IPS DF 6.9 (cell line): Measurements from ENCODE around the gene KRT13.

Source experiments
- DNase-seq: peaks from one replicate; pipeline ENCODE4 v3.0.0-alpha.2; 2013; ENCODE audit warnings: low read depth, low spot score
- H3K27ac ChIP-seq: one replicate; pipeline ENCODE4 v1.5.1; 2013; ENCODE audit warnings: low read length, control low read depth
- H3K27me3 ChIP-seq: 2 replicates; pipeline ENCODE4 v1.6.1; 2013; ENCODE audit warnings: mild to moderate bottlenecking, low read length; ENCODE audit not compliant: control insufficient read depth, insufficient read depth
- H3K36me3 ChIP-seq: 2 replicates; pipeline ENCODE4 v1.6.1; 2013; ENCODE audit warnings: low read length; ENCODE audit not compliant: control insufficient read depth, insufficient read depth
- H3K4me1 ChIP-seq: 2 replicates; pipeline ENCODE4 v1.6.1; 2013; ENCODE audit warnings: low read length; ENCODE audit not compliant: control insufficient read depth, insufficient read depth
- H3K4me3 ChIP-seq: 2 replicates; pipeline ENCODE4 v1.5.1; 2013; ENCODE audit warnings: mild to moderate bottlenecking, low read length
- H3K9me3 ChIP-seq: 2 replicates; pipeline ENCODE4 v1.6.1; 2013; ENCODE audit warnings: low read length, inconsistent platforms; ENCODE audit not compliant: control insufficient read depth, insufficient read depth
- WGBS: extraction: QIAGEN DNeasy Blood & Tissue Kit; methylation state at CpG from one replicate; pipeline ENCODE4 v1.1.7; 2013; ENCODE audit warnings: mixed read lengths, missing lambda C conversion rate; ENCODE audit not compliant: insufficient read length, insufficient coverage; 5-methylcytosine and 5-hydroxymethylcytosine counted together

KRT13 gene

DNA sequence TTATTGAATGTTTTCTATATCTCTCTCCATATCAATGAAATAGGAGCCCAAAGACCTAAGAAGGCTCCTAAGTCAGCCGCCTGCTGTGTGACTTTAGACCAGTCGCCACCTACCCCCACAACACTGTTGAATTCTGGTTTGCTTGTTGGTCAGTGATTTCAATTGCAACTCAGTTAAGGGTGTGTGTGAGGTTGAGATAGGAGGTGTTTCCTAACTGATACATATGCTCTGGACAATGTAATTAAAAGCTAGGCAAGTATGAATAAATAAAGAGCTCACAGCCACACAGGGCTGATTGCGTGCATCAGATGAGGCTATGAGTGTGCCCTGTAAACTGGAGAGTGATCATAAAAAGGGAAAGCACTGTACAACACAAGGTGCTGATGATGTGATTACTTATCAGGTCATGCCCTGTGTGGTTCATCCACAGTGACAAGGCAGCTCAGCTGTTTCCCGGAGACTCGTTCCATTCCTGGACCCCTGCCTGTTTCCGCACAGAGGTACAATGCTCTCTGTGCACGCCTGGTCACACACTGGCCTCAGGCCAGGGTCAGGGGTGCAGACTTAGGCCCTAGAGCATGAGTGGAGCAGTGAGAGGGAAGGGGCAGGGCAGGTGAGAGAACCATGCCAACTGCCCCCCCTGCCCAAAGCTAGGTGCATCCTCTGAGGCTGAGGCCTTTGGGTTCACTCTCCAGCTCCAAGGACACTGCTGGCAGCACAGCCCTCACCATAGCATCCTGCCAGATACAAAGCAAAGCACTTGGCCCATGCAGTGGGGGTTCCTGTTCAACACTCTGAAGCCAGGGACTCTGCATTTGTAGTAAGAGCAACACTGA is 21.2 kb downstream of the KRT13 start:
- Histone ChIP-seq H3K36me3 (no peaks in the 10 kb centered on the region), H3K4me3 (no peak overlapping the region), H3K9me3 (no peaks in the 10 kb centered on the region), H3K27ac (no peak overlapping the region), H3K4me1 (peaks cover 4% of the 10 kb centered on the region; the same call in 1 of the 2 replicates), H3K27me3 (no peaks in the 10 kb centered on the region)
- DNase-seq, result no peak
- no CpG with 5 or more reads among the region's 7 CpGs for WGBS

DNA sequence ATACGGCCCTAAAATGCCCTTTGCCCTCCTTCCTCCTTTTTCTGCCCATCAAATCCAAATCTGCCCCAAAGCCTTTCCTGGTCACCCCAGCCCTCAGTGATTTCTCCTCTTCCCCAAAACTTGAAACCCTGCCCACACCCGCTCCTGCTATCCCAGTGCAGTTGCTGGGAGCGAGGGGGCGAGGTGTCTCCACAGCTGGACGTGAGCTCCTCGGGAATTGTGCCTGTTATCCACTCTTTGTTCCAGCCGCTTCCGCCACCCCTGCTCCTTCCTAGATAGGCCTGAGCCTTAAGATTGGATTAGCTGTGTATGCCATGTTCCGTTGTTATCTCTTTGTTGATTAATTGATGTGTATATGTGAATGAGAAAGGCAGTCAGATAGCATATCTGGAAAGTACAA is 21.9 kb downstream of the KRT13 start:
- no peaks in the 10 kb centered on the region for H3K9me3 ChIP-seq
- H3K4me3 ChIP-seq, result no peak overlapping the region
- WGBS, result no CpG with 5 or more reads among the region's 9 CpGs
- no peak for DNase-seq
- H3K36me3 ChIP-seq, result no peaks in the 10 kb centered on the region
- peaks cover 4% of the 10 kb centered on the region; the same call in 1 of the 2 replicates for H3K4me1 ChIP-seq
- no peak overlapping the region for H3K27ac ChIP-seq
- H3K27me3 ChIP-seq, result no peaks in the 10 kb centered on the region

DNA sequence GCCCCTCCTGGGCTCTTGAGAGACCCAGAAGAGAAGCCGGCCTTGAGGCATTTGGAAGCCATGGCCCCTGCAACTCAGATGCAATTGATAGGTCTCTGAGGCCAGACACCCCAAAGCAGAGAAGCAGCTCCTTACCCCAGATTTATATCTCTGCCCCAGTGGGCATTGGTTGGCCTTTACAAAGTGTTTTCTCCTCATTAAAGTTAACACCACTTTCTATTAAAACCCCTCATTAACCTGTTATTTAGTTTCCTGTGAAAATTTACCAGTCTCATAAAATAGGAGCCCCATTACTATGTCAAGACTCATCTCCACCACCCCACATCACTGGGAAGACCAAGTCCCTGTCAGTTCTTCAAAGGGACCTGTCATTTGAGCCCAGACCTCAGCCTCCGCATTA is 24.4 kb downstream of the KRT13 start, which contains the start of gene KRT35:
KRT35 (minus strand) TSS at position 116 of the 400 bp plus-strand sequence; CDS start at position 62, 54 bp downstream.
- Histone ChIP-seq H3K27ac (no peak within 1 kb of the TSS), H3K36me3 (no peaks in the 10 kb centered on the region), H3K27me3 (no peaks in the 10 kb centered on the region), H3K4me3 (no peak within 1 kb of the TSS), H3K4me1 (no peaks in the 10 kb centered on the region; the same call in 1 of the 2 replicates), H3K9me3 (no peaks in the 10 kb centered on the region)
- no CpG with 5 or more reads among the region's 2 CpGs for WGBS
- no peak for DNase-seq

DNA sequence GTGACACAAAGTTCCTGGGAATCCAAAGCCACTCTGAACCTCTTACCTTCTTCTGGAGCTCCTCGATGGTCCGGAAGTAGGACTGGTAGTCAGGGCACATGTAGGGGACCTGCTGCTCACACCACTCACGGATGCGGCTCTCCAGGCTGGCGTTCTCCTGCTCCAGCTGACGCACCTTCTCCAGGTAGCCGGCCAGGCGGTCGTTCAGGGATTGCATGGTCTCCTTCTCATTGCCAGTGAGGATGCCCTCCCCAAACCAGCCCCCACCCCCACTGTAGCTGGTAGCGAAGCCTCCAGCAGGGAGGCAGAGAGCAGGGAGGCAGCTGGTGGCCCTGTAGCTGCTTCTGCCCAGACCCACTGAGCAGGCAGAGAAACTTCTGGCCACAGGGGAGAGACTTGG is 24.8 kb downstream of the KRT13 start:
- H3K27me3 ChIP-seq, result no peaks in the 10 kb centered on the region
- no peaks in the 10 kb centered on the region; the same call in 1 of the 2 replicates for H3K4me1 ChIP-seq
- WGBS, result no CpG with 5 or more reads among the region's 10 CpGs
- no peak overlapping the region for H3K4me3 ChIP-seq
- no peaks in the 10 kb centered on the region for H3K9me3 ChIP-seq
- H3K36me3 ChIP-seq, result no peaks in the 10 kb centered on the region
- no peak overlapping the region for H3K27ac ChIP-seq
- no peak for DNase-seq

DNA sequence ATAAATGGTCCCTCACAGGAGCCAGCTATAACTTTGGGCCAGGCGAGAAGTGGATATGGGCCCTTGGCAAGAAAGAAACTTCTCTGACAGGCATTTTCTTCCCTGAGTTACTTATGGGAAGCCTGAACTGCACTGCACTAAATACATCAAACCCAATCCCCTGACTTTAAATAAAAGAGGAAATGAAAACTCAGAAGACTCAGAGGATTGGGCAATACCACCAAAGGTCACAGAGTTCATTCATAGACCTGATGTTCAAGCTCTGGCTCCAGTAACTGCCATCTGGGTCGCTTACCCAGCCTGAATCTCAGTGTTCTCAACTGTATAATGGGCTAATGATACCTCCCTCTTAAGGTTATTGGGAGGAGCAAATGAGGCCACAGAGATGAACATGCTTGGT is 25.3 kb downstream of the KRT13 start:
- no peak for DNase-seq
- Histone ChIP-seq H3K27ac (no peak overlapping the region), H3K36me3 (no peaks in the 10 kb centered on the region), H3K4me1 (no peaks in the 10 kb centered on the region; the same call in 1 of the 2 replicates), H3K27me3 (no peaks in the 10 kb centered on the region), H3K4me3 (no peak overlapping the region), H3K9me3 (no peaks in the 10 kb centered on the region)
- WGBS, result no CpG with 5 or more reads among the region's 2 CpGs

DNA sequence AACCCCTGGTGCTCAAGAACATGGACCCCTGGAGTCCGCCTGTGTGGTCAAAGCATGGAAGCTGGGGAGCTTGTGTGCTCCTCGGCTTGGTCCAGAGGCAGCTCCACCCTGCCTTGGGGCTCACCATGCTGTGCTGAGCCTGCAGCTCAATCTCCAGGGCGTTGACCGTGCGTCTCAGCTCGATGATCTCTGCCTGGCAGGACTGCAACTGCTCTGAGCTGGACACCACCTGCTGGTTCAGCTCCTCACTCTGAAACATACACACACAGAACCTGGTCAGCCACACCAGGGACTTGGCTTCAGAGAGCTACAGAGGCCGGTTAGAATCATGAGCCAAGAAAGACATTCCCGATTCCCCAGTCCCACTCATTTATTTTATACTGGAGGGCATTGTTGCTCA is 27.2 kb downstream of the KRT13 start:
- WGBS, result no CpG with 5 or more reads among the region's 8 CpGs
- H3K27me3 ChIP-seq, result no peaks in the 10 kb centered on the region

DNA sequence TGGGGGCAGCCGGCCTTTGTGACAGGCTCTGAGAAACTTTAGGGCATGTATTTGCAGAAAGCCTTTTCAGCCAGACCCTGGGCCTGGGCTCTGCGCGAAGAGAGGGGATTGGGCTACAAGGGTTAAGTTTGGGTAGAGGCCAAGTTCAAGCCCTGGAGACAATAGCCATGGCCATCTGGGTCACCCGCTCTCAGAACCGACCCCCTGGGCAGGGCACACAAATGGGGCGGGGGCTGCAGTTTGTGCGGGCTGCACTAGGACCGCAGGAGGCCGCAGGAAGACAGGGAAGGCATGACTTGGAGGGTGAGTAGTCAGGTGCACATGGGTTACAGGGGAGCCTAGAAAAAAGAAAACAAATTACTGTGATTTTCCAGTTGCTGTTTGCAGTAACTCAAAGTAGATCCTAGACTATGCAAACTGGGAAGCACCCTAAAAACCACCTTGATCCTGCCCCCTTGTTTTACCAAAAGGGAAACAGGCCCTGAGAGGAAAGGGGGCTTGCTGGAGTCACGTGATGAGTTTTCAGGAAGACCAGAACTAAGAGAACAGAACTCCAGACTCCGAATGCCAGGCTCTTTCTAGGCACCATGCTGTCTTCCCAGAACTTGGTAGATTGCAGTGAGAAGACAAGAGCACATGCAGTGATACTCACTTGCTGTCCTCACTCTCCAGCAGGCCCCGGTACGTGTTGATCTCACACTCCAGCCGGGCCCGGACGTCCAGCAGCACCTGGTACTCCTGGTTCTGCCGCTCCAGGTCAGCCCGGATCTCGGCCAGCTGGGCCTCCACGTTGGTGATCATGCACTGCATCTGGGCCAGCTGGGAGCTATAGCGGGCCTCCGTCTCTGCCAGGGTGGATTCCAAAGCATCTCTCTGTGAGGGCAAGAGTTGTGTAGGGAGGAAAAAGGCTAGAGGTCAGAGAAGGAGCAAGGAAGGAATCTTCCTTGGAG is 28.3 kb downstream of the KRT13 start:
- H3K27ac ChIP-seq, result no peak overlapping the region
- no peaks in the 10 kb centered on the region; the same call in 1 of the 2 replicates for H3K4me1 ChIP-seq
- H3K4me3 ChIP-seq, result no peak overlapping the region
- no CpG with 5 or more reads among the region's 22 CpGs for WGBS
- no peak for DNase-seq
- H3K9me3 ChIP-seq, result no peaks in the 10 kb centered on the region
- H3K27me3 ChIP-seq, result no peaks in the 10 kb centered on the region
- no peaks in the 10 kb centered on the region for H3K36me3 ChIP-seq

More for the DNA sequence above, 27.2 kb downstream of the KRT13 start:
- no peak for DNase-seq
- no peaks in the 10 kb centered on the region for H3K9me3 ChIP-seq
- H3K36me3 ChIP-seq, result no peaks in the 10 kb centered on the region
- H3K27ac ChIP-seq, result no peak overlapping the region
- H3K4me3 ChIP-seq, result no peak overlapping the region
- no peaks in the 10 kb centered on the region; the same call in 1 of the 2 replicates for H3K4me1 ChIP-seq

DNA sequence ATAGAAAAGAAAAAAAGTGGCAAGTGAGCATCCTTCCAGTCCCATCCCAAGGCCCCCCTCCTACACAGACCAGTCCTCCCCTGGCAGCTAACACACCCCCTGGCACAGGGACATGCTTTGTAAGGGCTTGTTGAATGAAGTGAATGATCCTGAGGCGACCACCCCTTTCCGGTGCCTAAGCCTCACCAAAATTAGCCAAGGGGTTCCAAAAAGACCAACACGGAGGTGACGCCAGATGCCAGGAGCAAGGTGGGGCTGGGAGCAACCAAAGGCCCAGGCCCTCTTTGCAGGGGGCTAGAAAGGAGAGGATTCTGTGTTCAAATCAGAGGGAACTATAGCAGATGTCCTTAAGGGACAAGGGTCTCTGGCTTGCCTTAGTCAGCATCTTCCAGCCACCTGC is 30.0 kb downstream of the KRT13 start:
- Histone ChIP-seq H3K9me3 (no peaks in the 10 kb centered on the region), H3K27me3 (no peaks in the 10 kb centered on the region), H3K4me3 (no peak overlapping the region), H3K27ac (no peak overlapping the region), H3K36me3 (no peaks in the 10 kb centered on the region), H3K4me1 (no peaks in the 10 kb centered on the region)
- WGBS, result no CpG with 5 or more reads among the region's 4 CpGs
- no peak for DNase-seq

DNA sequence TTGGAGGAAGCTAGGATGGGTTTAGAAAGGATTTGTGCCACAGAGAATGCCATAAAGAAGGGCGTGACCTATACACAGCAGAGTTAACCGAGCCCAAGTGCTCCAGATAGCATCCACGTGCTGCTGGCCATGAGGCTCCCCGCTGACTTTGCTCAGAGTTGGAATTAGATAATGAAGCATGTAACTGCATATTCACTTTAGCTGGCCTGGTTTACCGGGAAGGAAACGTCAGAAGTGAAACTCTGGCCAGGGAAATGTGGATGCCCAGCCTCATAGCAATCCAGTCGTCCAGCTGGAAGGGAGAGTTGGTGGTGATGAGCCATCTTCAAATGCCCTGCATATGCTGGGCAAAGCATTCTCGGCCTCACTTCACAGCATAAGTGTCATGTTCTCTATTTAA is 30.5 kb downstream of the KRT13 start:
- H3K36me3 ChIP-seq, result no peaks in the 10 kb centered on the region
- no CpG with 5 or more reads among the region's 8 CpGs for WGBS
- H3K27ac ChIP-seq, result no peak overlapping the region
- H3K4me3 ChIP-seq, result no peak overlapping the region
- no peaks in the 10 kb centered on the region for H3K27me3 ChIP-seq
- no peaks in the 10 kb centered on the region for H3K4me1 ChIP-seq
- no peaks in the 10 kb centered on the region for H3K9me3 ChIP-seq
- no peak for DNase-seq

DNA sequence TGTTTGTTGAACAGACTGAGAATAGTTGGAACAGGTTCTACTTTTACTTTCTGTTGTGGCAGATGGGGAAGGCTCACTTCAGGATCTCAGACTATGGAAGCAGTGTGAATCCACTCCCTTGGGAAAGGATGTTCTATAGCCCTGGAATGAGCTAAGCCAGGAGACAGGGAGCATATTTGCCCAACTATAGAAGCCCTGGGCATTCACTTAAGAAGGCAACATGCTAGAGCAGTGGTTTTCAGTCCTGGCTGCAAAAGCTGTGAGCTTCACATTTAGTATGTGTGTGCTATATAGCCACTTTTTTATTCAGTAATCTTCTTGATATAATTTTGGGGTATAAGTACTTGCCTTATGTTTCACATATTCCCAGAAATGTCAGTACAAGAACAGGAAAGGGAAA is 37.1 kb downstream of the KRT13 start:
- H3K27me3 ChIP-seq, result no peaks in the 10 kb centered on the region
- no peaks in the 10 kb centered on the region for H3K4me1 ChIP-seq

More for the DNA sequence above, 37.1 kb downstream of the KRT13 start:
- Histone ChIP-seq H3K27ac (no peak overlapping the region), H3K4me3 (no peak overlapping the region), H3K9me3 (no peaks in the 10 kb centered on the region), H3K36me3 (no peaks in the 10 kb centered on the region)
- DNase-seq, result no peak
